ENCODE results near the gene IDE. TPM values are rescaled to one million over a fixed set of nuclear protein-coding genes. Genes with fewer than 3 reads are reported as not detected.
"Not testable (repeated sequence)": the region's sequence is repeated elsewhere in the genome, so short reads cannot be mapped to it uniquely, and the experiment has no call there.

Gene IDE
- total RNA-seq, 1 experiment from 2014 or later, result 56.2 TPM

DNA sequence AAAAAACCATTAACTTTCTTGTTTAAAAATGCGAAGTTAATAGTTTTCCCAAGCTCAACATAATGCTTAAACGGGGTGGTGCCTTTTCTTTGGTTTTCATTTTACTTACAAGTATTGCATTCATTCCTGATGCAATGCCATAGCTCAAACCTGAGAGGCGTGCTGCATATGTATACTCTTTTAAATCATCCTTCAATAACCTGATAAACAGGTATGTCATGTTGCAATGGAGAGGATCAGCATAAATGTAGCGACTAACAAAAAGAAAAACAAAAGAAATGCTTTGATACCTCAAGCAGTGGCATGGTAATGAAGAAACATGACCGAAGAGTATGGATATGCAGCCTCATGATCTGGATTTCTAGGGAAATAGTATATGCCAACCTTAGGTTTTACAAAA, 95.4 kb downstream of the IDE start:
- Histone ChIP-seq H2AFZ (ENCODE audit: low read length) (no peak overlapping the region), H4K20me1 (ENCODE audit: insufficient read depth, low read depth, low read length) (no peaks in the 10 kb centered on the region), H3K4me1 (ENCODE audit: low read length) (no peaks in the 10 kb centered on the region), H3K4me2 (ENCODE audit: low read depth, low read length, poor library complexity, severe bottlenecking) (no peak overlapping the region), H3K9me2 (replicated peaks; ENCODE audit: insufficient read depth, low read length) (no peaks in the 10 kb centered on the region), H3K36me3 (ENCODE audit: insufficient read depth, low read length) (no peaks in the 10 kb centered on the region), H3K4me3 (ENCODE audit: low read length) (no peak overlapping the region), H3K27ac (ENCODE audit: low read length) (no peak overlapping the region), H3K79me2 (ENCODE audit: low read length) (no peaks in the 10 kb centered on the region), H3K9ac (ENCODE audit: low read length) (no peak overlapping the region), H3K27me3 (ENCODE audit: low read length) (no peaks in the 10 kb centered on the region), H3K9me3 (ENCODE audit: low read length) (no peaks in the 10 kb centered on the region)
- no peak for DNase-seq

DNA sequence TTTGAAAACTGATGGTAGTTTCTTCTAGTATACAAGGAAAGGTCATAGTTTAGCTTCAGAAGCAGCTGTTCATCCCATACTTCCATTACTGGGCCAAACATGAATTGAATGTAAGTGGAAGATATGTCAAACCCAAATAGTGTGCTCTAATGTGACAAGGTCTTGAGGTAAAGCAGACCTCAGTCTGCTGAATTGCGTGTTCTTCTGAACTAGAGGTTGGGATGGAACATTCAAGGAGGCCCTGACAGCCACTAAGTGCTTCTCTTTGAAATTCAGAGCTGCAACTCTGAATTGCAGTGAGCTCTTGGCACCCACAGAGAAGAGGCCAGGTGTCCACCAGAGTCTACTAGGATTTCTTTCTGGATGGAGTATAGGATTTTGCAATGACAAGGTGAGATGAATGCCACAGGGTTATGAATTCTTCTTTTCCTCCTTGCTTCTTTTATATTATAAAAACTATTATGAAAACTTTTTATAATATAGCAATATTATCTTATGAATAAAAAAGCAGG, 98.5 kb downstream of the IDE start:
- Histone ChIP-seq H4K20me1 (ENCODE audit: insufficient read depth, low read depth, low read length) (no peaks in the 10 kb centered on the region), H2AFZ (ENCODE audit: low read length) (no peak overlapping the region), H3K79me2 (ENCODE audit: low read length) (no peaks in the 10 kb centered on the region), H3K9me2 (replicated peaks; ENCODE audit: insufficient read depth, low read length) (no peaks in the 10 kb centered on the region), H3K27ac (ENCODE audit: low read length) (no peak overlapping the region), H3K9ac (ENCODE audit: low read length) (no peak overlapping the region), H3K9me3 (ENCODE audit: low read length) (no peaks in the 10 kb centered on the region), H3K4me3 (ENCODE audit: low read length) (no peak overlapping the region), H3K4me2 (ENCODE audit: low read depth, low read length, poor library complexity, severe bottlenecking) (no peak overlapping the region), H3K4me1 (ENCODE audit: low read length) (no peaks in the 10 kb centered on the region), H3K27me3 (ENCODE audit: low read length) (no peaks in the 10 kb centered on the region), H3K36me3 (ENCODE audit: insufficient read depth, low read length) (no peaks in the 10 kb centered on the region)
- DNase-seq, result no peak

DNA sequence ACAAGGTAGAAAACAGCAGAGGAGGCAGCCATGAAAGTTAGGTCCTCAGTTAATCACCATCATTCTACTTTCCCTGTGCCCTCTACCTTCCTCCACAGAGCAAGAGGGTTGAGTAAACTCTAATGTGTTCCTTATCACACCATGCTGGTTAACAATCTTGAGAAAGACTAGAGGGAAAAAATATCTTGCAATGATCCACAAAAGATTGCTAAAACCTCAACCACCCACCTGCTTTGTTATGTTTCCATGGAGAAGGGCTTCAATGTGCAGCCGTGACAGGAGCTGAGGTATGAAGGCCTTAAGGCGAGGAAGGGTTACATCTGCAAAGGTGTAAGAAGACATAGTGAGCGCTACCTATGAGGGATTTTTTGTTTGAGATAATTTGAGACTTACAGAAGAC, 103.9 kb downstream of the IDE start:
- Histone ChIP-seq H4K20me1 (ENCODE audit: insufficient read depth, low read depth, low read length) (no peaks in the 10 kb centered on the region), H3K27ac (ENCODE audit: low read length) (no peak overlapping the region), H3K4me3 (ENCODE audit: low read length) (no peak overlapping the region), H3K9me3 (ENCODE audit: low read length) (no peaks in the 10 kb centered on the region), H3K9ac (ENCODE audit: low read length) (no peak overlapping the region), H3K27me3 (ENCODE audit: low read length) (no peaks in the 10 kb centered on the region), H3K4me1 (ENCODE audit: low read length) (no peaks in the 10 kb centered on the region), H3K79me2 (ENCODE audit: low read length) (no peaks in the 10 kb centered on the region), H3K4me2 (ENCODE audit: low read depth, low read length, poor library complexity, severe bottlenecking) (no peak overlapping the region), H3K9me2 (replicated peaks; ENCODE audit: insufficient read depth, low read length) (no peaks in the 10 kb centered on the region), H3K36me3 (ENCODE audit: insufficient read depth, low read length) (peaks cover 9% of the 10 kb centered on the region; the same call in 1 of the 2 replicates), H2AFZ (ENCODE audit: low read length) (no peak overlapping the region)
- no peak for DNase-seq

DNA sequence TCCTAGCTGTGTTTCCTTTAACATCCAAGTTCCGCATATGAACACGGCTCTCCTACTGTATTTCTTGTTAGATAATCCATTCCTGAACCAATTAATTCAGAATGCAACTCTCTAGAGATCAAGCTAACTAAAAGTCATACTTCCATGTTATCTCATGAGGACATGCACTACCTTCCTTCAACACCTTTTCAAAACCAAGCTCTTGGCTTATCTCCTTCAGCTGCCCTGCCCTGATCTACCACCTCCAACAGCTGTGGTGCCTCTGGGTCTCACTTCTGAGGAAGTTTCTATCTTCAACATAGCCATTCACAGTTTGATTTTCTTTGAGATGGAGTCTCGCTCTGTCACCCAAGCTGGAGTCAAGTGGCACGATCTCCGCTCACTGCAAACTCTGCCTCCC, 109.5 kb downstream of the IDE start:
- no peak overlapping the region for H3K27ac ChIP-seq (ENCODE audit: low read length)
- H3K9me2 ChIP-seq (replicated peaks; ENCODE audit: insufficient read depth, low read length), result no peaks in the 10 kb centered on the region
- no peaks in the 10 kb centered on the region for H3K4me1 ChIP-seq (ENCODE audit: low read length)
- H3K9ac ChIP-seq (ENCODE audit: low read length), result no peak overlapping the region
- peaks cover 9% of the 10 kb centered on the region; the same call in 1 of the 2 replicates for H3K36me3 ChIP-seq (ENCODE audit: insufficient read depth, low read length)
- H3K4me2 ChIP-seq (ENCODE audit: low read depth, low read length, poor library complexity, severe bottlenecking), result no peak overlapping the region
- no peak overlapping the region for H2AFZ ChIP-seq (ENCODE audit: low read length)
- no peak overlapping the region for H3K4me3 ChIP-seq (ENCODE audit: low read length)
- DNase-seq, result no peak
- H3K79me2 ChIP-seq (ENCODE audit: low read length), result no peaks in the 10 kb centered on the region
- no peaks in the 10 kb centered on the region for H4K20me1 ChIP-seq (ENCODE audit: insufficient read depth, low read depth, low read length)
- no peaks in the 10 kb centered on the region for H3K9me3 ChIP-seq (ENCODE audit: low read length)
- H3K27me3 ChIP-seq (ENCODE audit: low read length), result no peaks in the 10 kb centered on the region

DNA sequence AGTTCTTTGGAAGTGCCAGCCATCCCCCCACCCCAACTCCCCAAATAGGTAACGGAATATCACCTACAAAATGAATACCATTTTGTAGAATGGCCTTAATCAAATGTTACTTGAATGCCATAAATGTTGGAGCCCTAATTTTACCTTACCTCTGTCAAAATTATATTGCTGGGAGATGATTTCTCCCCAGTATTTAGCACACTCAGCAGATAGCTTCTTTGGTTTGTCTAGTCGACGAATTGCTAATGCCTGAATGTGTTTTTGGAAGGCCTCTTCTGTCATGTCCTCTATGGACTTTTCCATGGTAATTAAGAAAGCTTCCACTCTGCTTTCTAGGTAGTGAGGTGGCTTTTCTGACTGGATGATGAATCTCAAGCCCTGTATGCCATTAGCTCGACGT, 110.3 kb downstream of the IDE start:
- DNase-seq, result no peak
- no peaks in the 10 kb centered on the region for H3K79me2 ChIP-seq (ENCODE audit: low read length)
- no peak overlapping the region for H3K4me2 ChIP-seq (ENCODE audit: low read depth, low read length, poor library complexity, severe bottlenecking)
- no peak overlapping the region for H2AFZ ChIP-seq (ENCODE audit: low read length)
- H3K4me3 ChIP-seq (ENCODE audit: low read length), result no peak overlapping the region
- H4K20me1 ChIP-seq (ENCODE audit: insufficient read depth, low read depth, low read length), result no peaks in the 10 kb centered on the region
- no peaks in the 10 kb centered on the region for H3K27me3 ChIP-seq (ENCODE audit: low read length)
- no peak overlapping the region for H3K27ac ChIP-seq (ENCODE audit: low read length)
- H3K9me3 ChIP-seq (ENCODE audit: low read length), result no peaks in the 10 kb centered on the region
- no peaks in the 10 kb centered on the region for H3K9me2 ChIP-seq (replicated peaks; ENCODE audit: insufficient read depth, low read length)
- H3K9ac ChIP-seq (ENCODE audit: low read length), result no peak overlapping the region
- H3K36me3 ChIP-seq (ENCODE audit: insufficient read depth, low read length), result peaks cover 3% of the 10 kb centered on the region; the same call in 1 of the 2 replicates
- H3K4me1 ChIP-seq (ENCODE audit: low read length), result no peaks in the 10 kb centered on the region

DNA sequence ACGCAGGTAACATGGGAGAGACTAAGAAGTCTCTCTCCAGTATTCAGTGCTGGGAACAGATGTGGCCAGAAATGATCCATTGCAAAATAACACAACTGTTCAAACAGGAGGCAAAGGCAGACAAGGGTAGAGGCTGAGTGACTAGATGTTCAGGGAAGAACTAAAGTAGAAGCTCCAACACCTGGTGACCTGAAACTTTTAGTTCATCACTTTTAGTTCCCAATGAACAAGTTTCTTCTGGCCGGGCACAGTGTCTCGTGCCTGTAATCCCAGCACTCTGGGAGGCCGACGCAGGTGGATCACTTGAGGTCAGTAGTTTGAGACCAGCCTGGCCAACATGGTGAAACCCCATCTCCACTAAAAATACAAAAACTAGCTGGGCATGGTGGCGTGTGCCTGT, 118.9 kb downstream of the IDE start:
- not testable (repeated sequence) for H3K36me3 ChIP-seq (ENCODE audit: insufficient read depth, low read length); H3K4me2 ChIP-seq (ENCODE audit: low read depth, low read length, poor library complexity, severe bottlenecking); H3K27ac ChIP-seq (ENCODE audit: low read length); H3K9ac ChIP-seq (ENCODE audit: low read length); H3K4me3 ChIP-seq (ENCODE audit: low read length); H3K79me2 ChIP-seq (ENCODE audit: low read length); H3K9me2 ChIP-seq (replicated peaks; ENCODE audit: insufficient read depth, low read length); H3K27me3 ChIP-seq (ENCODE audit: low read length); H3K9me3 ChIP-seq (ENCODE audit: low read length); H3K4me1 ChIP-seq (ENCODE audit: low read length); H4K20me1 ChIP-seq (ENCODE audit: insufficient read depth, low read depth, low read length); H2AFZ ChIP-seq (ENCODE audit: low read length); DNase-seq

DNA sequence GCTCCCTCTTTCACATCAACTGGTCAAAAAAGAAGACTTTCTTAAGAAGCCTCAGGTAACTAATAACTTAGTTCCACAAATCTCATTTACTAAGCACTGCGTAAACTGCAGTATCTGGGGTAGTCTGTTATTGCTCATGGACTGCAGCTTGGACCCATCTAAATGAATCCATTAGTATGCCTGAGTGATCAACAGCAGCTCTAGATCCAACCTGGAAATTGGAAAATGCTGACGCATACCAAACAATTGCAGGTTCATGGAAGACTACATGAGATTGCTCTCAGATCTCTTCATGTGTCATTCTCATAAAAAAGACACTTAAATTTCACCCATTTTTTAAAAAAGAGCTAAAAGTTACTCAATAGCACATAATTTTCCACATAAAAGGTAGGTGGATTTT, 121.6 kb downstream of the IDE start:
- Histone ChIP-seq H3K4me1 (ENCODE audit: low read length) (no peaks in the 10 kb centered on the region), H4K20me1 (ENCODE audit: insufficient read depth, low read depth, low read length) (no peaks in the 10 kb centered on the region), H3K27ac (ENCODE audit: low read length) (no peak overlapping the region), H3K27me3 (ENCODE audit: low read length) (no peaks in the 10 kb centered on the region), H3K9ac (ENCODE audit: low read length) (no peak overlapping the region), H3K79me2 (ENCODE audit: low read length) (no peaks in the 10 kb centered on the region), H3K9me3 (ENCODE audit: low read length) (no peaks in the 10 kb centered on the region), H3K36me3 (ENCODE audit: insufficient read depth, low read length) (0 out of 2 replicates have a peak, but pooled peaks cover 8% of the 10 kb centered on the region), H3K9me2 (replicated peaks; ENCODE audit: insufficient read depth, low read length) (no peaks in the 10 kb centered on the region), H2AFZ (ENCODE audit: low read length) (no peak overlapping the region), H3K4me3 (ENCODE audit: low read length) (no peak overlapping the region), H3K4me2 (ENCODE audit: low read depth, low read length, poor library complexity, severe bottlenecking) (no peak overlapping the region)
- DNase-seq, result no peak

DNA sequence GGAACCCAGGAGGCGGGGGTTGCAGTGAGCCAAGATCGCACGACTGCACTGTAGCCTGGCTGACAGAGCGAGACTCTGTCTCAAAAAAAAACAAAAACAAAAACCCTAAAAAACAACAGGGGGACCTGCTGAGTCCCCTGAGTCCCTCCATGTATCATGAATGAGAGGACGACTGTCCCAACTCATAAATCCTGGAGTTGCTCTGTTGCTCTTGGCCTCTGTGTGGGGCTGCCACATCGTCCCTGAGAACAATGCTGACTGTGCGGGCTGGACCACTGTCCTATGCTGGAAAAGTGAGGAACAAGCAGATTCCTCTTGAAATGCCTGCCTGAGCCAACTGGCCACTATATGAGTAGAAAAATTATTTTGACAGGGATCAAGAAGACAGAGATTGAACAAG, 122.5 kb downstream of the IDE start:
- Histone ChIP-seq H3K79me2 (ENCODE audit: low read length) (no peaks in the 10 kb centered on the region), H3K27ac (ENCODE audit: low read length) (no peak overlapping the region), H4K20me1 (ENCODE audit: insufficient read depth, low read depth, low read length) (no peaks in the 10 kb centered on the region), H2AFZ (ENCODE audit: low read length) (no peak overlapping the region), H3K4me3 (ENCODE audit: low read length) (no peak overlapping the region), H3K4me2 (ENCODE audit: low read depth, low read length, poor library complexity, severe bottlenecking) (no peak overlapping the region), H3K36me3 (ENCODE audit: insufficient read depth, low read length) (0 out of 2 replicates have a peak, but pooled peaks cover 8% of the 10 kb centered on the region), H3K9me3 (ENCODE audit: low read length) (no peaks in the 10 kb centered on the region), H3K9me2 (replicated peaks; ENCODE audit: insufficient read depth, low read length) (no peaks in the 10 kb centered on the region), H3K27me3 (ENCODE audit: low read length) (no peaks in the 10 kb centered on the region), H3K9ac (ENCODE audit: low read length) (no peak overlapping the region), H3K4me1 (ENCODE audit: low read length) (no peaks in the 10 kb centered on the region)
- DNase-seq, result no peak

DNA sequence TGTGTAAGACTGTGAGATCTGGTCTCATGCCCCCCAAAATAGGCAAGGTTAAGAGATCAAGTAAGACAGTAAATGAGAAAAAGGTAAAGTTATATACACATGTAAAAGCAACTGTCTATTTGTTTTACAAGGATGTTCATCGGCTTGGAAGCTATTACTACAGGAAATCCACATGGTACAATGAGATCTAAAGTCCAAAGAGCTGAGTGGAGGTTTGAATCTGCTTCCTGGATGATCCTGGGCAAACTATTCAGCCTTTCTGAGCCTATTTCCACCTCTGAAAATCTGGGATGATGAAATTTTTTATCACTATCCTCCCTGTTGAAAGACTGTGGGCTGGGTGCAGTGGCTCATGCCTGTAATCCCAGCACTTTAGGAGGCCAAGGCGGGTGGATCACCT, 123.0 kb downstream of the IDE start:
- no peaks in the 10 kb centered on the region for H4K20me1 ChIP-seq (ENCODE audit: insufficient read depth, low read depth, low read length)
- no peaks in the 10 kb centered on the region for H3K9me2 ChIP-seq (replicated peaks; ENCODE audit: insufficient read depth, low read length)
- no peaks in the 10 kb centered on the region for H3K79me2 ChIP-seq (ENCODE audit: low read length)
- H3K9me3 ChIP-seq (ENCODE audit: low read length), result no peaks in the 10 kb centered on the region
- no peak overlapping the region for H2AFZ ChIP-seq (ENCODE audit: low read length)
- no peaks in the 10 kb centered on the region for H3K4me1 ChIP-seq (ENCODE audit: low read length)
- no peak overlapping the region for H3K4me3 ChIP-seq (ENCODE audit: low read length)
- no peak overlapping the region for H3K9ac ChIP-seq (ENCODE audit: low read length)
- H3K27ac ChIP-seq (ENCODE audit: low read length), result no peak overlapping the region
- 0 out of 2 replicates have a peak, but pooled peaks cover 8% of the 10 kb centered on the region for H3K36me3 ChIP-seq (ENCODE audit: insufficient read depth, low read length)
- no peak overlapping the region for H3K4me2 ChIP-seq (ENCODE audit: low read depth, low read length, poor library complexity, severe bottlenecking)
- no peaks in the 10 kb centered on the region for H3K27me3 ChIP-seq (ENCODE audit: low read length)
- no peak for DNase-seq
